ENCODE results near the gene NCOA1. TPM values are rescaled to one million over a fixed set of nuclear protein-coding genes. Genes with fewer than 3 reads are reported as not detected.

The NCOA1 gene
- total and polyA plus RNA-seq, 2 donors (not counting 3 experiments of a cell fraction or from before 2014, with no cell fraction given): 11.4 to 14.1 TPM

- POLR2A ChIA-PET: no interaction called here
- Histone ChIP-seq H2AFZ (ENCODE audit: low read depth, low read length) (peak overlapping the region; percentile 99), H4K20me1 (replicated peaks; ENCODE audit: control insufficient read depth, extremely low read depth, insufficient read depth, low read length) (peaks cover 3% of the 10 kb centered on the region), H3K9me1 (replicated peaks; ENCODE audit: control insufficient read depth, extremely low read depth, insufficient read depth, low read length) (no peaks in the 10 kb centered on the region), H3K4me1 (ENCODE audit: control insufficient read depth, extremely low read depth, insufficient read depth, low read length) (peaks cover 29% of the 10 kb centered on the region), H3K9ac (replicated peaks; ENCODE audit: extremely low read depth, insufficient read depth, low read length) (peak overlapping the region; percentile 73), H3K4me2 (ENCODE audit: insufficient read depth, low read length) (peak overlapping the region; percentile 86), H3K36me3 (ENCODE audit: control insufficient read depth in 2 of 2, extremely low read depth in 1 of 2, insufficient read depth in 2 of 2, low read length in 2 of 2) (no peaks in the 10 kb centered on the region), H3K27me3 (ENCODE audit: control insufficient read depth in 2 of 2, insufficient read depth in 2 of 2, low read length in 2 of 2) (peaks cover 0 to 3% of the 10 kb centered on the region in 2 experiments), H3K9me3 (replicated peaks; ENCODE audit: control insufficient read depth, insufficient read depth, low read length) (no peaks in the 10 kb centered on the region), H3K79me2 (ENCODE audit: control insufficient read depth, insufficient read depth, low read length) (peaks cover 3% of the 10 kb centered on the region), H3K4me3 (replicated peaks in 1 of 3; ENCODE audit: insufficient read depth in 1 of 3, low read depth in 1 of 3, low read length in 3 of 3) (peak overlapping the region; percentile 62 to 78 (median 76)), H3K27ac (ENCODE audit: insufficient read depth, low read depth, low read length) (no peak overlapping the region)
- FAIRE-seq (no peak), DNase-seq (ENCODE audit: low read depth, low spot score) (peak; percentile 21)
- CTCF ChIA-PET: interaction anchor here (1.1 to 1.5 kb wide), 2 partner anchors 36 to 120 kb away, joined by 3 to 4 read pairs; no protein-coding TSS in a partner anchor
- TF ChIP-seq GATA2 (IDR thresholded peaks at IDR 0.05; ENCODE audit: insufficient read depth, insufficient read length, low read depth, low read length) (no peak), CTCF (IDR thresholded peaks at IDR 0.05; ENCODE audit: extremely low read depth in 1 of 2, insufficient read depth in 1 of 2, low read depth in 1 of 2, low read length in 2 of 2) (no peak)
- dilution Hi-C loops (cut with MboI; ENCODE audit: extremely low pct_ligation_motif_present, low sequenced_read_pairs): no loop called here
- intact Hi-C loops (cut with micrococcal nuclease): loop anchor here (5.0 kb wide), 1 partner anchor 55 kb away; no protein-coding TSS in a partner anchor
- no TSS peak for BruUV-seq (replicated peaks)
Observed at GRCh38 chr2:24492421-24493279, 1.6 kb downstream of the NCOA1 start.

GRCh38 chr2:24493713-24494112 lies 2.7 kb downstream of the NCOA1 start:
- Histone ChIP-seq H3K9me1 (replicated peaks; ENCODE audit: control insufficient read depth, extremely low read depth, insufficient read depth, low read length) (no peaks in the 10 kb centered on the region), H4K20me1 (replicated peaks; ENCODE audit: control insufficient read depth, extremely low read depth, insufficient read depth, low read length) (peaks cover 5% of the 10 kb centered on the region), H3K36me3 (ENCODE audit: control insufficient read depth in 2 of 2, extremely low read depth in 1 of 2, insufficient read depth in 2 of 2, low read length in 2 of 2) (no peaks in the 10 kb centered on the region), H3K79me2 (ENCODE audit: control insufficient read depth, insufficient read depth, low read length) (peaks cover 3% of the 10 kb centered on the region), H3K27me3 (ENCODE audit: control insufficient read depth in 2 of 2, insufficient read depth in 2 of 2, low read length in 2 of 2) (peaks cover 0 to 3% of the 10 kb centered on the region in 2 experiments), H3K4me1 (ENCODE audit: control insufficient read depth, extremely low read depth, insufficient read depth, low read length) (peaks cover 29% of the 10 kb centered on the region), H3K4me3 (replicated peaks in 1 of 3; ENCODE audit: insufficient read depth in 1 of 3, low read depth in 1 of 3, low read length in 3 of 3) (no peak overlapping the region), H3K27ac (ENCODE audit: insufficient read depth, low read depth, low read length) (no peak overlapping the region), H2AFZ (ENCODE audit: low read depth, low read length) (no peak overlapping the region), H3K9me3 (replicated peaks; ENCODE audit: control insufficient read depth, insufficient read depth, low read length) (no peaks in the 10 kb centered on the region), H3K4me2 (ENCODE audit: insufficient read depth, low read length) (peak overlapping the region; percentile 31), H3K9ac (replicated peaks; ENCODE audit: extremely low read depth, insufficient read depth, low read length) (no peak overlapping the region)
- ChIA-PET CTCF (interaction anchor here (1.2 kb wide), 1 partner anchor 71 kb away, joined by 3 read pairs; no protein-coding TSS in a partner anchor), POLR2A (no interaction called here)
- dilution Hi-C loops (cut with MboI; ENCODE audit: extremely low pct_ligation_motif_present, low sequenced_read_pairs): no loop called here
- intact Hi-C loops (cut with micrococcal nuclease): loop anchor here (5.0 kb wide), 1 partner anchor 56 kb away; no protein-coding TSS in a partner anchor
- BruUV-seq (replicated peaks): TSS peak; percentile 15
- no peak for FAIRE-seq
- TF ChIP-seq FOS (IDR thresholded peaks at IDR 0.05; ENCODE audit: borderline replicate concordance, insufficient read depth, low read length): no peak
- DNase-seq (ENCODE audit: low read depth, low spot score): peak; percentile 68

Measured in endothelial cell of umbilical vein (primary cell).